Smooth muscle cell (in vitro differentiated cells): ENCODE data around the gene RNASE3. TPM values are rescaled to one million over a fixed set of nuclear protein-coding genes. Genes with fewer than 3 reads are reported as not detected.

Experiments
- DNase-seq: peaks from one replicate; lab custom pipeline; 2025; ENCODE audit not compliant: unreplicated experiment; lab: John Stamatoyannopoulos, UW
- H2AFZ ChIP-seq: fragments of 200-600 bp; sonication (generic); 2 replicates; pipeline ENCODE4 v1.6.0; 2016; ENCODE audit warnings: antibody characterized with exemption, low read depth, mild to moderate bottlenecking
- H3F3A ChIP-seq: fragments of 200-600 bp; sonication (generic); 2 replicates; pipeline ENCODE4 v1.6.0; 2017; ENCODE audit warnings: antibody characterized with exemption, low read depth
- H3K27ac ChIP-seq: fragments of 200-600 bp; sonication (generic); 2 replicates; pipeline ENCODE4 v1.5.1; 2016; ENCODE audit warnings: low read depth, mild to moderate bottlenecking
- H3K27me3 ChIP-seq: fragments of 200-600 bp; sonication (generic); 2 replicates; pipeline ENCODE4 v1.6.1; 2016; ENCODE audit warnings: low read depth, mild to moderate bottlenecking
- H3K36me3 ChIP-seq: fragments of 200-600 bp; sonication (generic); 2 replicates; pipeline ENCODE4 v1.5.1; 2016; ENCODE audit warnings: low read depth
- H3K4me1 ChIP-seq: fragments of 200-600 bp; sonication (generic); 2 replicates; pipeline ENCODE4 v1.5.1; 2016; ENCODE audit warnings: low read depth
- H3K4me2 ChIP-seq: fragments of 200-600 bp; sonication (generic); 2 replicates; pipeline ENCODE4 v1.6.0; 2016; ENCODE audit warnings: mild to moderate bottlenecking
- H3K4me3 ChIP-seq: fragments of 200-600 bp; sonication (generic); 2 replicates; pipeline ENCODE4 v1.5.1; 2016; ENCODE audit warnings: mild to moderate bottlenecking
- H3K79me2 ChIP-seq: fragments of 200-600 bp; sonication (generic); 2 replicates; pipeline ENCODE4 v1.6.0; 2016; ENCODE audit warnings: low read depth, mild to moderate bottlenecking
- H3K9ac ChIP-seq: fragments of 200-600 bp; sonication (generic); 2 replicates; pipeline ENCODE4 v1.6.0; 2016; ENCODE audit warnings: low read depth
- H3K9me3 ChIP-seq: fragments of 200-600 bp; sonication (generic); replicated peaks from 2 replicates; pipeline ENCODE4 v1.5.1; 2016; ENCODE audit warnings: low read depth
- H4K20me1 ChIP-seq: fragments of 200-600 bp; sonication (generic); 2 replicates; pipeline ENCODE4 v1.6.0; 2016; ENCODE audit warnings: low read depth
- WGBS: methylation state at CpG from one replicate; pipeline ENCODE4 v1.1.7; 2016; ENCODE audit warnings: low lambda C conversion rate; 5-methylcytosine and 5-hydroxymethylcytosine counted together
- polyA plus RNA-seq: library from polyadenylated mRNA; unstranded; fragments of >200 nt; fragmentation: Nextera tagmentation; extraction: Ambion mirVana; gene quantifications from 2 replicates; pipeline ENCODE4 v1.2.1, GENCODE V29; 2016
- total RNA-seq: library from RNA; depleted of rRNA; stranded (reverse); fragments of >200 nt; gene quantifications from 2 replicates; pipeline ENCODE4 v1.2.3, GENCODE V29; 2014
- TF ChIP-seq, protein P1 (sequence below): fragments of 200-600 bp; sonication (generic); IDR thresholded peaks from 2 replicates; pipeline ENCODE4 v1.5.1; 2017; ENCODE audit warnings: borderline replicate concordance, mild to moderate bottlenecking, antibody characterized with exemption; ENCODE audit not compliant: insufficient read depth, poor library complexity, severe bottlenecking

RNASE3 gene
- total and polyA plus RNA-seq, 2 experiments from 2014 or later, result not detected

DNA sequence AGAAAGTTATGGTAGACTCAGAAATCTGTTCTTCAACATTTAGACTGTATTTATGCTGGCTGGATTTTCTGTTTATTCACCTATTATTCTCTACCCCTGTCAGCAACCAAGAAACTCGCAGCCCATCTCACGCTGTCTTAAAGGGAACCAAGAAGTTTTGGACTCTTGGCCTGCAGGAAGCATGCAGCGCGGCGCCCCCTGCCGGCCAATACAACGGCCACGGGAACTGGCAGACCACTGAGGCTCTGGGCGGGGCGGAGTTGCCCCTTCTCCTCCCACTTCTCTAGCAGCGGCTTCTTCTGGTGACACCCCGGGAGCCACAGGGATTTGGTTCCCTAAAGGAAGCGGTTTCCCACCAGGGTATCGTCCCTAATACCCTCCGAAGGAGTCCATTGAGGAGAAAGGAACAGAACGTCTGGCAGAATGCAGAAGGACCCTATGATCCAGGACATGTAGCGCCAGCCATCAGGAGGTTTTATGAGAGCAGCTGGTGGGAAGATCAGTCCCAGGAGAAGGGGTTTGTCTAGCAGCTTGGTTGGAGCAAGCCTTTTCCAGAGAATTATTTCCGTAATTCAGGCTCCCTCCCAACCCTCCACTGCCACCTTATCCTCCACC is 43.1 kb downstream of the RNASE3 start:
- H3K36me3 ChIP-seq, result no peaks in the 10 kb centered on the region
- H3K9me3 ChIP-seq, result no peaks in the 10 kb centered on the region
- H2AFZ ChIP-seq, result no peak overlapping the region
- H3K4me3 ChIP-seq, result no peak overlapping the region
- 31% methylated on average over 18 of the region's 18 CpGs for WGBS
- TF ChIP-seq, protein P1, sequence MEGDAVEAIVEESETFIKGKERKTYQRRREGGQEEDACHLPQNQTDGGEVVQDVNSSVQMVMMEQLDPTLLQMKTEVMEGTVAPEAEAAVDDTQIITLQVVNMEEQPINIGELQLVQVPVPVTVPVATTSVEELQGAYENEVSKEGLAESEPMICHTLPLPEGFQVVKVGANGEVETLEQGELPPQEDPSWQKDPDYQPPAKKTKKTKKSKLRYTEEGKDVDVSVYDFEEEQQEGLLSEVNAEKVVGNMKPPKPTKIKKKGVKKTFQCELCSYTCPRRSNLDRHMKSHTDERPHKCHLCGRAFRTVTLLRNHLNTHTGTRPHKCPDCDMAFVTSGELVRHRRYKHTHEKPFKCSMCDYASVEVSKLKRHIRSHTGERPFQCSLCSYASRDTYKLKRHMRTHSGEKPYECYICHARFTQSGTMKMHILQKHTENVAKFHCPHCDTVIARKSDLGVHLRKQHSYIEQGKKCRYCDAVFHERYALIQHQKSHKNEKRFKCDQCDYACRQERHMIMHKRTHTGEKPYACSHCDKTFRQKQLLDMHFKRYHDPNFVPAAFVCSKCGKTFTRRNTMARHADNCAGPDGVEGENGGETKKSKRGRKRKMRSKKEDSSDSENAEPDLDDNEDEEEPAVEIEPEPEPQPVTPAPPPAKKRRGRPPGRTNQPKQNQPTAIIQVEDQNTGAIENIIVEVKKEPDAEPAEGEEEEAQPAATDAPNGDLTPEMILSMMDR, result peak; percentile 55
- H3K4me1 ChIP-seq, result no peaks in the 10 kb centered on the region
- no peak overlapping the region for H3K9ac ChIP-seq
- no peaks in the 10 kb centered on the region for H3K79me2 ChIP-seq
- H3F3A ChIP-seq, result no peaks in the 10 kb centered on the region
- no peak overlapping the region for H3K27ac ChIP-seq
- no peak overlapping the region for H3K4me2 ChIP-seq
- no peaks in the 10 kb centered on the region for H3K27me3 ChIP-seq
- no peak for DNase-seq
- H4K20me1 ChIP-seq, result no peaks in the 10 kb centered on the region

DNA sequence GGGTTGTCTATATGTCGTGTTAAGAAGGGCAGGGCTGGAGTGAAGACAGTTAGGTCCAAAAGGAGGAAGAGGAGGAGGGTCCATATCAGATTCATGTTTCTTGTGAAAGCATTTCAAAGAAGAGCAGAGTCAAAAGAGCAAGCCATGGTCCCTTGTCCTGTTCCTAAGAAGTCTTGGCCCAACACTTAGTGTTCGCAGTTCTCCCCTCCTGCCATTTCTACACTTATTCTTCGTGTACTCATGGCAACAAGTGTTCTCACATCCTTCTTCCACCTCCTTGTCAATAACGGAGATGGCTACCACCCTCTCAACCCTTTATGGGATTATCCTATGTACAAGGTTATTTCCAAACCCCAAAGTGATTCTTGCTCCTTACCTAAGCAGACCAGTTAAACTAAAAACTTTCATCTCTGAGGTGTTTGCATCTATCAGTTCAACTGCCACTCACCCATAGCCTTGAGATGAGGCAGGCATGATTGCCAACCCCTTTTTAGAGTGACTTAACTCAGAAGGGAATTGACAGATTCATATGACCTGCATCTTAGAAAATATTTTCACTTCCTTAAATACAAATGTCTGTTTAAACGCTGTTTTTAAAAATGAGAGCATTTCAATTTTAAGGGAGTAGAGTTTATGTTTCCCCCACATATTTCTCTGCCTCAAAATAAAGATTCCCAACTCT is 44.3 kb downstream of the RNASE3 start:
- H3K4me2 ChIP-seq, result no peak overlapping the region
- no peak overlapping the region for H3K4me3 ChIP-seq
- no peak for DNase-seq
- H3K27me3 ChIP-seq, result no peaks in the 10 kb centered on the region
- H3K9me3 ChIP-seq, result no peaks in the 10 kb centered on the region
- H3F3A ChIP-seq, result no peaks in the 10 kb centered on the region
- no peaks in the 10 kb centered on the region for H3K79me2 ChIP-seq
- WGBS, result 92% methylated on average over 5 of the region's 5 CpGs
- H4K20me1 ChIP-seq, result no peaks in the 10 kb centered on the region
- no peak overlapping the region for H3K9ac ChIP-seq
- no peaks in the 10 kb centered on the region for H3K36me3 ChIP-seq
- H2AFZ ChIP-seq, result no peak overlapping the region
- no peak overlapping the region for H3K27ac ChIP-seq
- H3K4me1 ChIP-seq, result no peaks in the 10 kb centered on the region
- TF ChIP-seq, protein P1, result no peak

Other genes with a start within 250 kb of the RNASE3 start
- not detected in 2 replicates for gene OR6S1, start 249.7 kb upstream of the RNASE3 start, total RNA-seq
- not detected in 2 replicates for gene OR6S1, start 249.7 kb upstream of the RNASE3 start, polyA plus RNA-seq
- gene RNASE4, start 206.8 kb upstream of the RNASE3 start, total RNA-seq, result 34.8 and 41.8 TPM in 2 replicates
- gene RNASE4, start 206.8 kb upstream of the RNASE3 start, polyA plus RNA-seq, result 20.1 and 28.6 TPM in 2 replicates
- gene ANG, start 202.6 kb upstream of the RNASE3 start, total RNA-seq, result 7.1 and 13.8 TPM in 2 replicates
- gene ANG, start 202.6 kb upstream of the RNASE3 start, polyA plus RNA-seq, result 19.5 TPM in 2 replicates
- gene EDDM3A, start 145.5 kb upstream of the RNASE3 start, total RNA-seq, result not detected in 2 replicates
- gene EDDM3A, start 145.5 kb upstream of the RNASE3 start, polyA plus RNA-seq, result not detected in 2 replicates
- not detected in 2 replicates for gene EDDM3B, start 123.0 kb upstream of the RNASE3 start, total RNA-seq
- not detected in 2 replicates for gene EDDM3B, start 123.0 kb upstream of the RNASE3 start, polyA plus RNA-seq
- gene RNASE6, start 110.1 kb upstream of the RNASE3 start, total RNA-seq, result 3.3 TPM in 1 of 2 replicates, not detected in the other
- gene RNASE6, start 110.1 kb upstream of the RNASE3 start, polyA plus RNA-seq, result 0.22 TPM in 1 of 2 replicates, not detected in the other
- 4.0 and 13.5 TPM in 2 replicates for gene RNASE1, start 88.5 kb upstream of the RNASE3 start, total RNA-seq
- gene RNASE1, start 88.5 kb upstream of the RNASE3 start, polyA plus RNA-seq, result 6.9 and 8.5 TPM in 2 replicates
- not detected in 2 replicates for gene RNASE2, start 64.1 kb downstream of the RNASE3 start, total RNA-seq
- gene RNASE2, start 64.1 kb downstream of the RNASE3 start, polyA plus RNA-seq, result not detected in 2 replicates
- 70.0 and 96.3 TPM in 2 replicates for gene METTL17, start 98.6 kb downstream of the RNASE3 start, total RNA-seq
- 46.5 and 55.3 TPM in 2 replicates for gene METTL17, start 98.6 kb downstream of the RNASE3 start, polyA plus RNA-seq
- gene SLC39A2, start 107.9 kb downstream of the RNASE3 start, total RNA-seq, result 9.1 and 10.1 TPM in 2 replicates
- gene SLC39A2, start 107.9 kb downstream of the RNASE3 start, polyA plus RNA-seq, result 14.3 and 18.7 TPM in 2 replicates
- gene NDRG2, start 133.7 kb downstream of the RNASE3 start, total RNA-seq, result 31.1 and 39.8 TPM in 2 replicates
- gene NDRG2, start 133.7 kb downstream of the RNASE3 start, polyA plus RNA-seq, result 40.4 and 48.4 TPM in 2 replicates
- gene TPPP2, start 138.8 kb downstream of the RNASE3 start, total RNA-seq, result 1.2 TPM in 1 of 2 replicates, not detected in the other
- 0.65 and 0.70 TPM in 2 replicates for gene TPPP2, start 138.8 kb downstream of the RNASE3 start, polyA plus RNA-seq
- gene RNASE13, start 143.4 kb downstream of the RNASE3 start, total RNA-seq, result not detected in 2 replicates
- gene RNASE13, start 143.4 kb downstream of the RNASE3 start, polyA plus RNA-seq, result 0.25 TPM in 1 of 2 replicates, not detected in the other
- gene RNASE7, start 151.0 kb downstream of the RNASE3 start, total RNA-seq, result 1.4 and 4.1 TPM in 2 replicates
- gene RNASE7, start 151.0 kb downstream of the RNASE3 start, polyA plus RNA-seq, result 0.66 and 0.93 TPM in 2 replicates
- not detected in 2 replicates for gene RNASE8, start 166.4 kb downstream of the RNASE3 start, total RNA-seq
- not detected in 2 replicates for gene RNASE8, start 166.4 kb downstream of the RNASE3 start, polyA plus RNA-seq
- gene ARHGEF40, start 178.9 kb downstream of the RNASE3 start, total RNA-seq, result 53.1 and 74.4 TPM in 2 replicates
- gene ARHGEF40, start 178.9 kb downstream of the RNASE3 start, polyA plus RNA-seq, result 67.8 and 73.5 TPM in 2 replicates
- gene ZNF219, start 207.3 kb downstream of the RNASE3 start, total RNA-seq, result 10.0 and 15.2 TPM in 2 replicates
- gene ZNF219, start 207.3 kb downstream of the RNASE3 start, polyA plus RNA-seq, result 8.8 and 12.6 TPM in 2 replicates
- gene TMEM253, start 209.7 kb downstream of the RNASE3 start, total RNA-seq, result 1.0 TPM in 1 of 2 replicates, not detected in the other
- gene TMEM253, start 209.7 kb downstream of the RNASE3 start, polyA plus RNA-seq, result 0.41 TPM in 1 of 2 replicates, not detected in the other